GM20431 (cell line): ENCODE results near the gene CA11.
"Not testable (repeated sequence)": the region's sequence is repeated elsewhere in the genome, so short reads cannot be mapped to it uniquely, and the experiment has no call there.

Experiments
- in situ Hi-C: fragments of 300-500 bp; cut with MseI, MboI; formaldehyde crosslinking; loops from one replicate; pipeline ENCODE4 v1.15.0; 2020; ENCODE audit warnings: low sequenced_read_pairs; ENCODE audit not compliant: unreplicated experiment

The CA11 gene

GRCh38 chr19:48670699-48671445 is 24.9 kb upstream of the CA11 start:
- in situ Hi-C loops: no loop called here

- in situ Hi-C loops: no loop called here
Observed at GRCh38 chr19:48669903-48670668, 24.1 kb upstream of the CA11 start.

DNA sequence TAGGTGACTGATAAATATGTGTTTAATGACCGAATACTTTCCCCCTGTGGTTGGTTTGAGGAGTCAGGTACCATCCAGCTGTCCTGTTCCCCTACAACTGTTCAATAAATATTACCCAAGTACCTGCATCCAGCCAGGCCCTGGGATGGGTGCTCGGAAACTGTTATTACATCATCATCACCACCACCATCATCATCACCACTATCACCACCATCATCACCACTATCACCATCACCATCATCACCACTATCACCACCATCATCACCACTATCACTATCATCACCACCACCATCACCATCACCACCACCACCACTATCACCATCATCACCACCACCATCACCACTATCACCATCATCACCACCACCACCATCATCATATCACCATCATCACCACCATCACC is 22.8 kb upstream of the CA11 start:
- in situ Hi-C loops: no loop called here

GRCh38 chr19:48668332-48668731 is 22.3 kb upstream of the CA11 start:
- in situ Hi-C loops: no loop called here

DNA sequence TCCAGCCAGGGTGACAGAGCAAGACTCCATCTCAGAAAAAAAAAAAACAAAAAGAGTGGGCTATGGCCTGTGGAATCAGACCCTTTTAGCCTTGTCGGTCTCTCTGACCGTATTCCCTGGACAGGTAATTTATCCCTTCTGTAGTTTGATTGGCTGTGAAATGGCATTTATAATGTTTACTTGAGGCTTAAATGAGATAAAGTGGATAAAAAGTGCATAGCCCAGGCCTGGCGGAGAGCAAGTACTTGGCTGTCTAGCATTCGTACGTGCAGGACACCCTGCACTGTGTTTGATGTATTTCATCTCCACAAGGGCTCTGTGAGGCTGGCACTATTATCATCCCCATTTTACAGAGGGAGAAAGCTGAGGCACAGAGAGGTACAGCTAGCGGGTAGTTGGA is 19.8 kb upstream of the CA11 start:
- in situ Hi-C loops: no loop called here

DNA sequence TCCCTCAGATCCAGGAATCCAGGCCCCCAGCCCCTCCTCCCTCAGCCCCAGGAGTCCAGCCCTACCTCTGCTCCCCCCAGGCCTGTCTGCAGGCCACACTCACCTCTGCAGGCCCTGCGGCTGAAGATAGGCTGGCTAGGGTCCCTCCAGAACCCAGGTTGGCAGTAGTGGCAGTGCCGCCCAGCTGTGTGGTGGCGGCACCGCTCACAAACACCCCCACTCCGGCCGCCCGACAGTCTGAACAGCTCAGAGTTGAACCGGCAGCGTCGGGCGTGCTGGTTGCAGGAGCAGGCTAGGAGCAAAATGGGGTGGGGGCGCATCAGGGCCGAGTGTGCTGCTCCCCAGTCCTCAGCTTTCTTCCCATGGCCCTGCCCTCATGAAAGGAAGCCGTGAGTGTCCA is 18.5 kb upstream of the CA11 start:
- in situ Hi-C loops: no loop called here

DNA sequence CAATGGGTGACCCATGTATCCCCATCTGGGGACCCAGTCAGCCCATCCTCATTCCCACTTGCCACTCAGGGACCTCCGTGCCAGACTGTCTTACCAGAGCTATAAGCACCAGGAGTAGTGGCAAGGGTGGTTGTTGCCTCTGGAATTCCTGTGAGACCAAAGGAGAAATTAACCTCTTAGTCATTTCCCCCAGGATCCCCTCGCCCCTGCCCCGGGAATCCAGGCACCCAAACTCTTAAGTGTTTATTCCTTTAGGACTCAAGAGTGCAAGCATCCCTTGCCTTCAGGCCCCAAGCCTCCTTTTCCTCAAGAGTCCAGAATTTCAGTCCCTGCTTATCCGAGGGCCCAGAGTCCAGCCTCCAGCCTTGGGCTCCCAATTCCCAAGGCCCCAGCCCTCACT is 17.7 kb upstream of the CA11 start:
- in situ Hi-C loops: no loop called here

DNA sequence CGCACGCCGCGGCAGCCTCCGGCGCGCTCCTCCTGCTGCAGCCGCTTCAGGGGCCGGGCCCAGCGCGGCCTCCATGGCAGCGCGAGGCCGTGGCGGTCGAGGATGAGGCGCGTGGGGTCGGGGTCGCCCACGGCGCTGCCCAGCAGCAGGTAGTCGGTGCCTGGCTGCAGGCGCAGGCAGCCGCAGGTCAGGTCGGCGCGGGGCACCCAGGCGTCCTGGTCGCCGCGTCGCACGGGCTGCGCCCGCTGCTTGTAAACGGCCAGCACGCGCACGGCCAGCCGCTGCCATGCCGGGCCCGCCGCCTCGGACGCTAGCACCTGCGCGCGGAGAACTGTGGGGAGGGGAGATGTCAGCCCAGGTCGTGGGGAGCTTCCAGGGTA is 15.7 kb upstream of the CA11 start:
- in situ Hi-C loops: no loop called here

GRCh38 chr19:48660852-48661710 is 15.1 kb upstream of the CA11 start:
- in situ Hi-C loops: no loop called here

- in situ Hi-C loops: no loop called here
Observed at GRCh38 chr19:48659768-48660167, 13.8 kb upstream of the CA11 start.

- in situ Hi-C loops: no loop called here
Observed at GRCh38 chr19:48658483-48658882, 12.5 kb upstream of the CA11 start.

- in situ Hi-C loops: not testable (repeated sequence)
Observed at GRCh38 chr19:48657828-48658227, 11.8 kb upstream of the CA11 start.

GRCh38 chr19:48656840-48657474 is 11.0 kb upstream of the CA11 start:
- in situ Hi-C loops: no loop called here

GRCh38 chr19:48654299-48655059 is 8.5 kb upstream of the CA11 start:
- in situ Hi-C loops: no loop called here

DNA sequence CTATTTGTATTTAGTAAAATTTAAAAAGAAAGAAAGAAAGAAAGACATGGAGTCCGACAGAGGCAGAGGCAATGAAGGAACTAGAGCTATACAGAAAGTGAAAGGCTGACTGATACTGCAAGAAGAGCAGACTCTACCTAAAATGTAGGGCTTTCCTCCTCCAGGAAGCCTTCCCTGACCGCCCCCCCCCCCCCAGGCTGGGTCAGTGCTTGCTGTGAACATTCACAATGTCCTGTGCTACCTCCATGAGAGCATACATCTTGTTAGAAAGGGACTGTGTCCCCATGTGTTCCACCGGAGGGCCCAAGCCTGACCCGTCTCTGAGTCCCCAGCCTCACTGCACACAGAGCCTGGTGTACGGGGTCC is 5.7 kb upstream of the CA11 start:
- in situ Hi-C loops: no loop called here

DNA sequence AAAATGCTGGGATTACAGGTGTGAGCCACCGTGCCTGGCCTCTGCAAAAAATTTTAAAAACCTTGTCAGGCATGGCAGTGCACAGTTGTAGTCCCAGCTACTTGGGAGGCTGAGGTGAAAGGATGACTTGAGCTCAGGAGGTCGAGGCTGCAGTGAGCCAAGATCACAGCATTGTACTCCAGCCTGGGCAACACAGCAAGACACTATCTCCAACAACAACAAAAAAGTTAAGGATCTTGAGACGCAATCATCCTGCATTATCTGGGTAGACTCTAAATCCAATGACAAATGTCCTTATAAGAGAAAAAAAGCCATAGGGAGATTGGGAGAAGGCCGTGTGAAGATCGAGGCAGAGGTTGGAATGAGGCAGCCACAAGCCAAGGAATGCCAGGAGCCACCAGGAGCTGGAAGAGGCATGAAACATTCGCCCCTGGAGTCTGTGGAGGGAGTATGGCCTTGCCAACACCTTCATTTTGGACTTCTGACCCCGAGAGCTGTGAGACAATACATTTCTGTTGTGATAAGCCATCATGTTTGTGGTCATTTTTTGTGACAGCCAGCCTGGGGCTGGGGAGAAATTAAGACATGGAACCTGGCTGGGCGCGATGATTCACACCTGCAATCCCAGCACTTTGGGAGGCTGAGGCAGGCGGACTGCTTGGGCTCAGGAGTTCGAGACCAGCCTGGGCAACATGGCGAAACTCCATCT is 5.1 kb upstream of the CA11 start:
- in situ Hi-C loops: no loop called here

DNA sequence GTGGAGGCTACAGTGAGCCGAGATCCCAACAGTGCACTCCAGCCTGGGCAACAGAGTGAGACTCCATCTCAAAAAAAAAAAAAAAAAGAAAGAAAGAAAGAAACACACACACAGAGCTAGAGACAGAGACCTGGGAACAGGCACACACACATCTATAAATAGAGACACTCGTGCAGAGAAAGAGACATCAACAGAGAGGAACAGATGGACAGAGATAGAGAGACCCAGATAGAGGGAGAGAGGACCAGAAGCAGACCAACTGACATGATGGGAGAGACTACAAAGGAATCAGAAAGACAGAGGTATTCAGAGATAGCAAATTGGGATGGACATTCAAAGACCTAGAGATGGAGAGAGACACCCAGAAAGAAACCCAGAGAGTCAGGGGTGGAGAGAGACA is 2.1 kb upstream of the CA11 start:
- in situ Hi-C loops: no loop called here

DNA sequence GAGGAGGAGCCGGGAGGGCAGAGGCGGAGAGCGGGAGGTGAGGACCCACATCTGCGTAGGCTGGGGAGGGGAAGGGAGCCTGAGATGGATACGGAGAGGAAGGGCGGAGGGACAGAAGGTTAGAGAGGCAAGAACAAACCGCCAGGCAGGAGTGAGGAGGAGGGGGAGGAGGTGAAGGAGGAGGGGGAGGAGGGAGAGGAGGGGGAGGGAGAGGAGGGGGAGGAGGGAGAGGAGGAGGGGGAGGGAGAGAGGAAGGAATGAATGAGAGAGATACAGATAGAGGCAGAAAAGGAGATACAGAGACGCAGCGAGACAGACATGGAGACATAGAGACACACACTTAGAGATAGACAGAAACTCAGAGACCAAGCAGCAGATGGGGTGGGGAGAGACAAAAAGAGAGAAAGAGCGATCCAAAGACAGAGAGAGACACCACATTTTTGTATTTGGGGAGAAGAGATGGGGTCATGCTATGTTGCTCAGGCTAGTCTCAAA is 782 bp upstream of the CA11 start:
- in situ Hi-C loops: no loop called here

DNA sequence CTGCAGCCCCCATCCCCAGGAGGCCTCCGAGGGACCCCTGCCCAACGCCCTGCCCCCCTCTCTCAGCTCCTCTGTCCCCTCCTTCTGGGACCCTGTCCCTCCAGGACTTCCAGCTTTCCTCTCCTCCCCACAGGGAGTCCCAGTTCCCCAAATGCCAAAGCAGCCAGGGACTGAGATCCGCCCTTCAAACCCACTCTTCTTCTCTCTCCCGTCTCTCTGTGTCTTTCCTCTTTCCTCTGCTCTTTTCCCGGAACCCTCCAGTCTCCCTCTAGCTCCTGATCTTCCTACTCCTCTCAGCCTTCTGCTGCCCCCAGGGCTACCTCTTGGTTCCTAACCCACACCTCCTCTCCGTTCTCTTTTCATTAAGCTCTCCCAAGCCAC is 377 bp downstream of the CA11 start:
- in situ Hi-C loops: no loop called here
